Right hindlimb (tissue), 1 donor: ENCODE results near the gene ARHGAP26.
A peak's percentile ranks its signal among the peaks of the same experiment; 100 is the strongest.

Source experiments
- DNase-seq: peaks from one replicate; pipeline ENCODE4 v3.0.0-alpha.2; 2018

The ARHGAP26 gene

GRCh38 chr5:143130613-143131305, 360.6 kb downstream of the ARHGAP26 start:
- DNase-seq: no peak

- peak; percentile 67 for DNase-seq
Observed at GRCh38 chr5:143131972-143132371, 361.8 kb downstream of the ARHGAP26 start.

- no peak for DNase-seq
Observed at GRCh38 chr5:143132739-143133138, 362.6 kb downstream of the ARHGAP26 start.

GRCh38 chr5:143133721-143134120, 363.5 kb downstream of the ARHGAP26 start:
- DNase-seq: no peak

GRCh38 chr5:143134269-143134668, 364.1 kb downstream of the ARHGAP26 start:
- DNase-seq: no peak

GRCh38 chr5:143134900-143135299, 364.7 kb downstream of the ARHGAP26 start:
- DNase-seq: no peak

GRCh38 chr5:143135832-143136551, 365.8 kb downstream of the ARHGAP26 start:
- DNase-seq: no peak

GRCh38 chr5:143138839-143139238, 368.7 kb downstream of the ARHGAP26 start:
- DNase-seq: no peak

- DNase-seq: no peak
Observed at GRCh38 chr5:143139585-143139984, 369.4 kb downstream of the ARHGAP26 start.

GRCh38 chr5:143140492-143141203, 370.5 kb downstream of the ARHGAP26 start:
- no peak for DNase-seq

- DNase-seq: no peak
Observed at GRCh38 chr5:143141652-143142051, 371.5 kb downstream of the ARHGAP26 start.

GRCh38 chr5:143142596-143143435, 372.6 kb downstream of the ARHGAP26 start:
- peak; percentile 66 for DNase-seq

GRCh38 chr5:143143973-143144372, 373.8 kb downstream of the ARHGAP26 start:
- DNase-seq: no peak

GRCh38 chr5:143145243-143146160, 375.3 kb downstream of the ARHGAP26 start:
- no peak for DNase-seq

GRCh38 chr5:143146161-143146560, 376.0 kb downstream of the ARHGAP26 start:
- no peak for DNase-seq

- DNase-seq: no peak
Observed at GRCh38 chr5:143147383-143147782, 377.2 kb downstream of the ARHGAP26 start.

- no peak for DNase-seq
Observed at GRCh38 chr5:143147902-143148301, 377.7 kb downstream of the ARHGAP26 start.

GRCh38 chr5:143148771-143149170, 378.6 kb downstream of the ARHGAP26 start:
- no peak for DNase-seq

GRCh38 chr5:143149759-143150158, 379.6 kb downstream of the ARHGAP26 start:
- no peak for DNase-seq

- DNase-seq: no peak
Observed at GRCh38 chr5:143151056-143151700, 381.0 kb downstream of the ARHGAP26 start.

GRCh38 chr5:143152445-143152844, 382.3 kb downstream of the ARHGAP26 start:
- no peak for DNase-seq
